Neural cell (in vitro differentiated cells): ENCODE results near the gene ZNF695. TPM values are rescaled to one million over a fixed set of nuclear protein-coding genes. Genes with fewer than 3 reads are reported as not detected.

Experiments used
- H2AFZ ChIP-seq: fragments of 200-600, 300-800 bp; sonication (generic), shearing (Covaris generic); 2 replicates; pipeline ENCODE4 v1.6.0; 2014; ENCODE audit warnings: low read depth, mild to moderate bottlenecking, antibody characterized with exemption, low read length, moderate library complexity
- H3F3A ChIP-seq: fragments of 200-600 bp; shearing (Covaris generic); 2 replicates; pipeline ENCODE4 v1.6.1; 2016; ENCODE audit warnings: mild to moderate bottlenecking, moderate library complexity, mixed read lengths, antibody characterized with exemption, low read length; ENCODE audit not compliant: insufficient read depth, poor library complexity, severe bottlenecking
- H3K27ac ChIP-seq: fragments of 200-600, 300-800 bp; sonication (generic), shearing (Covaris generic); 2 replicates; pipeline ENCODE4 v1.5.1; 2014; ENCODE audit warnings: mild to moderate bottlenecking, low read length, moderate library complexity
- H3K27me3 ChIP-seq: fragments of 300-800, 200-600 bp; sonication (generic), shearing (Covaris generic); 2 replicates; pipeline ENCODE4 v1.6.0; 2014; ENCODE audit warnings: mild to moderate bottlenecking, low read depth, low read length, moderate library complexity; ENCODE audit not compliant: insufficient read depth
- H3K36me3 ChIP-seq: fragments of 300-800, 200-600 bp; sonication (generic), shearing (Covaris generic); 2 replicates; pipeline ENCODE4 v1.5.1; 2014; ENCODE audit warnings: mild to moderate bottlenecking, antibody characterized with exemption, low read length, moderate library complexity; ENCODE audit not compliant: insufficient read depth
- H3K4me2 ChIP-seq: fragments of 300-800, 200-600 bp; sonication (generic), shearing (Covaris generic); 2 replicates; pipeline ENCODE4 v1.6.0; 2014; ENCODE audit warnings: mild to moderate bottlenecking, low read length
- H3K4me3 ChIP-seq: fragments of 300-800, 200-600 bp; sonication (generic), shearing (Covaris generic); 2 replicates; pipeline ENCODE4 v1.5.1; 2014; ENCODE audit warnings: mild to moderate bottlenecking, low read length, moderate library complexity
- H3K79me2 ChIP-seq: fragments of 200-600 bp; shearing (Covaris generic); replicated peaks from 2 replicates; pipeline ENCODE4 v1.6.0; 2014; ENCODE audit warnings: mild to moderate bottlenecking, low read length, moderate library complexity; ENCODE audit not compliant: insufficient read depth
- H3K9ac ChIP-seq: fragments of 300-800, 200-600 bp; sonication (generic), shearing (Covaris generic); 2 replicates; pipeline ENCODE4 v1.6.1; 2016; ENCODE audit warnings: mild to moderate bottlenecking, low read length, mixed read lengths
- H3K9me2 ChIP-seq: fragments of 200-600 bp; shearing (Covaris generic); 2 replicates; pipeline ENCODE4 v1.6.1; 2016; ENCODE audit warnings: mild to moderate bottlenecking, low read length, mixed read lengths; ENCODE audit not compliant: insufficient read depth
- H3K9me3 ChIP-seq: fragments of 200-600, 300-800 bp; sonication (generic), shearing (Covaris generic); 2 replicates; pipeline ENCODE4 v1.6.1; 2016; ENCODE audit warnings: mild to moderate bottlenecking, mixed run types, low read length, moderate library complexity, mixed read lengths
- H4K20me1 ChIP-seq: fragments of 200-600 bp; shearing (Covaris generic); 2 replicates; pipeline ENCODE4 v1.6.1; 2016; ENCODE audit warnings: mild to moderate bottlenecking, mixed run types; ENCODE audit not compliant: insufficient read depth
- CTCF ChIP-seq: fragments of 450-650 bp; IDR thresholded peaks from 2 replicates; pipeline ENCODE4 v1.5.1; 2014; ENCODE audit warnings: antibody characterized with exemption, mild to moderate bottlenecking, moderate library complexity; ENCODE audit not compliant: poor library complexity, severe bottlenecking
- EP300 ChIP-seq: fragments of 450-650 bp; conservative IDR thresholded peaks from 2 replicates; pipeline ENCODE4 v1.6.1; 2014; ENCODE audit warnings: antibody characterized with exemption, mild to moderate bottlenecking, moderate library complexity; ENCODE audit not compliant: poor library complexity, severe bottlenecking
- EZH2 ChIP-seq: fragments of 200-600, 300-800 bp; shearing (Covaris generic), sonication (generic); IDR thresholded peaks from 2 replicates; pipeline ENCODE4 v1.6.1; 2014; ENCODE audit warnings: antibody characterized with exemption, low read length, borderline replicate concordance, mild to moderate bottlenecking; ENCODE audit not compliant: insufficient read depth, poor library complexity, severe bottlenecking
- MXI1 ChIP-seq: fragments of 450-650 bp; conservative IDR thresholded peaks from 2 replicates; pipeline ENCODE4 v1.6.1; 2014; ENCODE audit warnings: antibody characterized with exemption, mild to moderate bottlenecking; ENCODE audit not compliant: poor library complexity, severe bottlenecking
- POLR2AphosphoS5 ChIP-seq: IDR thresholded peaks from 2 replicates; pipeline ENCODE4 v1.6.1; 2012
- RAD21 ChIP-seq: fragments of 450-650 bp; conservative IDR thresholded peaks from 2 replicates; pipeline ENCODE4 v1.6.1; 2014; ENCODE audit warnings: antibody characterized with exemption, mild to moderate bottlenecking, moderate library complexity
- REST ChIP-seq: IDR thresholded peaks from 2 replicates; pipeline ENCODE4 v1.6.1; 2012; ENCODE audit warnings: borderline replicate concordance
- SMC3 ChIP-seq: fragments of 450-650 bp; conservative IDR thresholded peaks from 2 replicates; pipeline ENCODE4 v1.6.1; 2014; ENCODE audit warnings: antibody characterized with exemption, mild to moderate bottlenecking, moderate library complexity; ENCODE audit not compliant: poor library complexity
- TAF1 ChIP-seq: IDR thresholded peaks from 2 replicates; pipeline ENCODE4 v1.6.1; 2012; ENCODE audit warnings: low read depth
- polyA plus RNA-seq: library from polyadenylated mRNA; depleted of rRNA; stranded (reverse); fragments of >200 nt; gene quantifications from 2 replicates; pipeline ENCODE4 v1.2.3, GENCODE V29; 2014

Gene ZNF695
- polyA plus RNA-seq, 1 donor from 2014 or later = 8.4 TPM

GRCh38 chr1:247056071-247056470 lies 48.2 kb upstream of the ZNF695 start:
- H3K79me2 ChIP-seq = peaks cover 38% of the 10 kb centered on the region
- no peaks in the 10 kb centered on the region for H4K20me1 ChIP-seq
- H3K36me3 ChIP-seq = no peaks in the 10 kb centered on the region
- H3F3A ChIP-seq = no peaks in the 10 kb centered on the region
- H3K4me2 ChIP-seq = no peak overlapping the region
- H3K27me3 ChIP-seq = no peaks in the 10 kb centered on the region
- no peak overlapping the region for H2AFZ ChIP-seq
- H3K9me2 ChIP-seq = no peaks in the 10 kb centered on the region
- no peak overlapping the region for H3K4me3 ChIP-seq
- H3K9ac ChIP-seq = no peak overlapping the region
- peaks cover 5% of the 10 kb centered on the region for H3K9me3 ChIP-seq
- H3K27ac ChIP-seq = no peak overlapping the region
- no peak for TF ChIP-seq CTCF
- no peak for TF ChIP-seq TAF1
- no peak for TF ChIP-seq MXI1
- no peak for TF ChIP-seq REST
- TF ChIP-seq SMC3 = no peak
- TF ChIP-seq EP300 = no peak
- no peak for TF ChIP-seq POLR2AphosphoS5
- no peak for TF ChIP-seq EZH2
- no peak for TF ChIP-seq RAD21

- Histone ChIP-seq H3K27me3 (no peaks in the 10 kb centered on the region), H4K20me1 (no peaks in the 10 kb centered on the region), H3K9me2 (no peaks in the 10 kb centered on the region), H3K9me3 (peaks cover 5% of the 10 kb centered on the region), H3K9ac (no peak overlapping the region), H3K79me2 (peaks cover 38% of the 10 kb centered on the region), H3K36me3 (no peaks in the 10 kb centered on the region), H3K27ac (no peak overlapping the region), H3K4me2 (no peak overlapping the region), H2AFZ (no peak overlapping the region), H3K4me3 (no peak overlapping the region), H3F3A (no peaks in the 10 kb centered on the region)
- TF ChIP-seq EZH2 (no peak), EP300 (no peak), CTCF (no peak), TAF1 (no peak), SMC3 (no peak), REST (no peak), MXI1 (no peak), RAD21 (no peak), POLR2AphosphoS5 (no peak)
Observed at GRCh38 chr1:247054992-247055415, 47.1 kb upstream of the ZNF695 start.
